GM21526 (cell line): ENCODE results near the gene EVPLL.
"Not testable (repeated sequence)": the region's sequence is repeated elsewhere in the genome, so short reads cannot be mapped to it uniquely, and the experiment has no call there.

Experiments used
- ATAC-seq: cut with Tn5 transposase; IDR thresholded peaks from one replicate; pipeline ENCODE4 v1.9.1; 2021; ENCODE audit warnings: moderate library complexity; ENCODE audit not compliant: unreplicated experiment, low FRiP score

EVPLL gene

DNA sequence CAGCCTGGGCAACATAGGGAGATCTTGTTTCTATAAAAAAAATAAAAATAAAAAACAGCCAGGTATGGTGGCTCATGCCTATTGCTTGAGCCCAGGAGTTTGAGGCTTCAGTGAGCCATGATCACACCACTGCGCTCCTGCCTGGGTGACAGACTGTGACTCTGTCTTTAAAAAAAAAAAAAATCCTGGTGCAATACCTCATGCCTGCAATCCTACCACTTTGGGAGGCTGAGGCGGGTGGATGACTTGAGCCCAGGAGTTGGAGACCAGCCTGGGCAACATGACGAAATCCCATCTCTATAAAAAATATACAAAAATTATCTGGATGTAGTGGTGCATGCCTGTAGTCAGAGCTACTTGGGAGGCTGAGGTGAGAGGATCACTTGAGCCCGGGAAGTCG is 1.0 kb downstream of the EVPLL start:
- not testable (repeated sequence) for ATAC-seq

GRCh38 chr17:18379246-18380146 is 1.9 kb downstream of the EVPLL start:
- ATAC-seq, result no peak

GRCh38 chr17:18380471-18381157 is 3.0 kb downstream of the EVPLL start:
- ATAC-seq, result no peak

GRCh38 chr17:18381158-18381952 is 3.8 kb downstream of the EVPLL start:
- no peak for ATAC-seq

- no peak for ATAC-seq
Observed at GRCh38 chr17:18381953-18382245, 4.3 kb downstream of the EVPLL start.

GRCh38 chr17:18382441-18383078 is 5.0 kb downstream of the EVPLL start:
- no peak for ATAC-seq

DNA sequence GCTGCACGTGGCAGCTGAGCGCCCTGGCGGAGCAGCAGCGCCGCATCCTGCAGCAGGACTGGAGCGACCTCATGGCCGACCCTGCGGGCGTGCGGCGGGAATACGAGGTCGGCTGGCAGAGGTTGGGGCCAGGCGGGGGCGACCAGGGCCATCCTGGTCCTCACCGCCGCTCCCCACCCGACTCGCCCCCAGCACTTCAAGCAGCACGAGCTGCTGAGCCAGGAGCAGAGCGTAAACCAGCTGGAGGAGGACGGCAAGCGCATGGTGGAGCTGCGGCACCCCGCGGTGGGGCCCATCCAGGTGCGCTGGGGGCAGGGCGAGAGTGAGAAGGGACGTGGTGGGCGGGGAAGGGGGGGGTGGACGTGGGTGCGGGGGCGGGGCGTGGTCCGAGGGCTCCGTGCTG is 5.5 kb downstream of the EVPLL start:
- not testable (repeated sequence) for ATAC-seq

DNA sequence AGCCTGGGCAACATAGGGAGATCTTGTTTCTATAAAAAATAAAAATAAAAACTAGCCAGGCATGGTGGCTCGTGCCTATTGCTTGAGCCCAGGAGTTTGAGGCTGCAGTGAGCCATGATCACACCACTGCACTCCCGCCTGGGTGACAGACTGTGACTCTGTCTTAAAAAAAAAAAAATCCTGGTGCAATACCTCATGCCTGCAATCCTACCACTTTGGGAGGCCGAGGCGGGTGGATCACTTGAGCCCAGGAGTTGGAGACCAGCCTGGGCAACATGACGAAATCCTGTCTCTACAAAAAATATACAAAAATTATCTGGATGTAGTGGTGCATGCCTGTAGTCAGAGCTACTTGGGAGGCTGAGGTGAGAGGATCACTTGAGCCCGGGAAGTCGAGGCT is 6.7 kb downstream of the EVPLL start:
- not testable (repeated sequence) for ATAC-seq

- ATAC-seq, result not testable (repeated sequence)
Observed at GRCh38 chr17:18387583-18387982, 10.0 kb downstream of the EVPLL start.

- ATAC-seq, result not testable (repeated sequence)
Observed at GRCh38 chr17:18388266-18388665, 10.7 kb downstream of the EVPLL start.

GRCh38 chr17:18388728-18389127 is 11.2 kb downstream of the EVPLL start:
- ATAC-seq, result not testable (repeated sequence)

DNA sequence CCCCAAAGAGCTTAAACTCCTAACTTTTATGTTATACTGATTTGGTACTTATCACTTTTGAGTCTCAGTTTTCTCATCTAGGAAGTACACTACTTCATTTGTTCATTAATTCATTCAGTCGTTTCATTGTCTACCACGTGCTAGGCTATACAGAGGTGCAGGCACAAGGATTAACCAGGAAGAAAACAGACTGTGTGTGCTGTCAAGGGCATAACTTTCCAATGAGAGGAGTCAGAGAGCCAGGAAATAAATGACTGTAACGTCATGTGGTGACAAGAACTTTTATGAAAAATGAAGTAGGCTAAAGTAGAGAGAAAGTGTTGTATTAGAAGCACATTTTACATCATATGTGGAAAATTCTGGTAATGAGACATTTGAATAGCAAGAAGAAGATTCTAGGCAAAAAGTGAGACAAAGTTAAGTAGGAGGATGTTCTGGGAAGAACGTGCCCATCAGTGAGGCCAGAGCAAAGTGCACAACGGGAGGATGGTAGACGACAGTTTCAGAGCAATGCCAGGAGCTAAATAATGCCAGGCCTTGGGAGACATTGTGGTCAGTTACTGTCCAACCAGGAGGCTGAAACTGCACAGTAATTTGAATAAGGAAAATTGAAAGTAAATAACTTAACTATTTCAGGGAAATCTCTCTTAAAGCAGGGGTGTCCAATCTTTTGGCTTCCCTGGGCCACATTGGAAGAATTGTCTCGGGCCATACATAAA is 24.5 kb downstream of the EVPLL start:
- not testable (repeated sequence) for ATAC-seq

- not testable (repeated sequence) for ATAC-seq
Observed at GRCh38 chr17:18403166-18403565, 25.6 kb downstream of the EVPLL start.

- peak; percentile 90 for ATAC-seq
Observed at GRCh38 chr17:18403604-18404003, 26.0 kb downstream of the EVPLL start.

DNA sequence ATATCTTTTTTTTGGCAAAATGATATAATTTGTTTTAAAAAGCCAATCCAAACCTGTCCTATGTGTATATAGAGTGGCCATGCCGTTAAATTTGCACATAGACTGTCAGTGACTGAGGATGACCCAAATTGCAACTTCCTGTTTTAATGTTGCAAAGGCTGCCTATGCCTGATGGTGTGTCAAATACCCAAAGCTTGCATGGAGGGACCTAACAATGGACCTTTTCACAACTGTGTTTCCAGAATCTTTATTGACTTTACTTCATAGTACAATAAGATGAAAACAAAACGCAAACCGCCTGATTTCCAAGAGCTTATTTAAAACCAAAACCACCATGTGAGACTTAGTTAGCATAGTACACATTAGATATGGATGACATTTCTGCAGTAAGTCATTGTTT is 31.3 kb downstream of the EVPLL start:
- not testable (repeated sequence) for ATAC-seq

- not testable (repeated sequence) for ATAC-seq
Observed at GRCh38 chr17:18409321-18409720, 31.7 kb downstream of the EVPLL start.

DNA sequence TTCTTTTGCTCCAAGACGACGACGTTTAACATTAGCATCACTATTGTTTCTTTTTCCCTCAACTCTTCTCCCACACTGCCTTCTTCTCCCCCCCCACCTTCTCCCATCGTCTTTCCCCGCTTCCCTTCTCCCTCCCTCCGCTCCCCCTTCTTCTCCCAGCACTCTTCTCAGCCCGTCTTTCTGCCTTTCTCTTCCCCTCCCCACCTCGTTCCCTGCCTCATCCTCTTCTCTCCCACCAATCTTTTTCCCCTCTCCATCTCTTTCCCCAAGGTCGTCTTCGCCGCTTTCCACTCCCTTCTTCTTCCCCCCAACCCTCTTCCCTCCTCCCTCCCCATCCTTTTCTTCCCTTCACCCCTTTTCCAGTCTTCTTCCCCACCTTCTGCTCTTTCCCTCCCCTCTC is 33.2 kb downstream of the EVPLL start:
- not testable (repeated sequence) for ATAC-seq

DNA sequence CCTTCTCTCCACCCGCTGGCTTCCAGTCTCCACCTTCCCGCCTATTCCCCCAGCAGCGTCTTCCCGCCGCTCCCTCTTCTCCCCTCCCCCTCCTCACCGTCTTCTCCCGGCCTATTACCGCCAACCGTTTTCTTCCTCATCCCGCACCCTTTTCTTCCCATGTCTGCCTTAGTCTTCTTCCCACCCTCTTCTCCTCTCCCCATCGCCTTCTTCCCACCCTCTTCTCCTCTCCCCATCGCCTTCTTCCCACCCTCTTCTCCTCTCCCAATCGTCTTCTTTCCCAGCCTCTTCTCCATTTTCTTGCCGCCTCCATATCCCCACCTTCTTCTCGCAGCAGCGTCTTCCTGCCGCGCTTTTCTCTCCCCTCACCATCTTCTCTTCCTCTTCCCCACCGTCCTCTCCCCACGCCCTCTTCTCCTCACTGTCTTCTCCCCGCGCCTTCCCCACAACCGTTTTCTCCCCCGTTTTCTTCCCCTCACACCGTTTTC is 33.8 kb downstream of the EVPLL start:
- not testable (repeated sequence) for ATAC-seq

DNA sequence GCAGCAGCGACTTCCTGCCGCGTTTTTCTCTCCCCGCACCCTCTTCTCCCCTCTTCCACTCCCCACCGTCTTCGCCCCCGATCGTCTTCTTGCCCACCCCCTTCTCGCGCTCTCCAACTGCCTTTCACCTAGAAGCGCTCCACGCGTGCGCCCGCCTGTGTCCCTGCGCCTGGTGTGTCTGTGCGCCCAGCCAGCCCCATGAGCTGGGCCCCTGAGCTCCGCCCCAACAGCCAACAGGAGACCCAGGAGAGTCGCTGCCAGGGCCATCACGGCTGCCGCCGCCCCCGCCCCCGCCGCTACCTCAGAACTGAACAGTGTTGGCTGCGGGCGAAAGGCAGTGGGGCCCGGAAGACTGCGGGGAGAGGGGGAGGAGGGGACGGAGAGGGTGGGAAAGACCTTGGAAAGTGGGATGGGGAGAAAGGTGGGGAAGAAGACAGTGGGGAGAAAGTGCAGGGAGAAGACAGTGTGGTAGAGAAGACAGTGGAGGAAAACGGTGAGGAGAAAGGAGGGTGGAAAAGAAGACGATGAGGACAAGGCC is 34.5 kb downstream of the EVPLL start:
- ATAC-seq, result not testable (repeated sequence)
